KMS-11 (cell line): ENCODE measurements around the gene CANT1.

Experiments used
- H2AFZ ChIP-seq: fragments of 200-600 bp; sonication (generic); 2 replicates; pipeline ENCODE4 v1.6.1; 2016; ENCODE audit warnings: antibody characterized with exemption, mixed run types, low read depth
- H3K27ac ChIP-seq: fragments of 200-600 bp; sonication (generic); 2 replicates; pipeline ENCODE4 v1.6.1; 2016; ENCODE audit warnings: mild to moderate bottlenecking, mixed run types
- H3K27me3 ChIP-seq: fragments of 200-600 bp; sonication (generic); 2 replicates; pipeline ENCODE4 v1.6.1; 2017; ENCODE audit warnings: mild to moderate bottlenecking, low read depth, mixed run types, moderate library complexity; ENCODE audit not compliant: insufficient read depth
- H3K36me3 ChIP-seq: fragments of 200-600 bp; sonication (generic); 2 replicates; pipeline ENCODE4 v1.6.1; 2017; ENCODE audit warnings: mild to moderate bottlenecking, mixed run types; ENCODE audit not compliant: insufficient read depth
- H3K4me1 ChIP-seq: fragments of 200-600 bp; sonication (generic); 2 replicates; pipeline ENCODE4 v1.6.1; 2016; ENCODE audit warnings: mild to moderate bottlenecking, low read depth, mixed run types; ENCODE audit not compliant: poor library complexity, severe bottlenecking
- H3K4me2 ChIP-seq: fragments of 200-600 bp; sonication (generic); 2 replicates; pipeline ENCODE4 v1.7.0; 2016; ENCODE audit warnings: mild to moderate bottlenecking, mixed run types
- H3K4me3 ChIP-seq: fragments of 200-600 bp; sonication (generic); IDR thresholded peaks from 2 replicates; pipeline ENCODE4 v1.6.1; 2017; ENCODE audit warnings: low read depth, low read length, mixed read lengths; ENCODE audit not compliant: insufficient read depth
- H3K79me2 ChIP-seq: fragments of 200-600 bp; sonication (generic); 2 replicates; pipeline ENCODE4 v1.6.1; 2016; ENCODE audit warnings: low read depth, mixed run types; ENCODE audit not compliant: insufficient read depth
- H3K9ac ChIP-seq: fragments of 200-600 bp; sonication (generic); 2 replicates; pipeline ENCODE4 v1.6.1; 2016; ENCODE audit warnings: mild to moderate bottlenecking, mixed run types
- H4K20me1 ChIP-seq: fragments of 200-600 bp; sonication (generic); 2 replicates; pipeline ENCODE4 v1.6.1; 2016; ENCODE audit warnings: mild to moderate bottlenecking, mixed run types; ENCODE audit not compliant: insufficient read depth
- TF ChIP-seq, protein P1 (sequence below): fragments of 200-600 bp; sonication (generic); conservative IDR thresholded peaks from 2 replicates; pipeline ENCODE4 v1.6.1; 2017; ENCODE audit warnings: low read depth, mild to moderate bottlenecking, antibody characterized with exemption, low read length, moderate library complexity, mixed read lengths

Gene CANT1

GRCh38 chr17:78973196-78973595 lies 36.4 kb downstream of the CANT1 start:
- H3K9ac ChIP-seq, result no peak overlapping the region
- no peaks in the 10 kb centered on the region for H4K20me1 ChIP-seq
- no peaks in the 10 kb centered on the region for H3K36me3 ChIP-seq
- peaks cover 14% of the 10 kb centered on the region for H3K4me1 ChIP-seq
- H3K27me3 ChIP-seq, result no peaks in the 10 kb centered on the region
- TF ChIP-seq, protein P1, sequence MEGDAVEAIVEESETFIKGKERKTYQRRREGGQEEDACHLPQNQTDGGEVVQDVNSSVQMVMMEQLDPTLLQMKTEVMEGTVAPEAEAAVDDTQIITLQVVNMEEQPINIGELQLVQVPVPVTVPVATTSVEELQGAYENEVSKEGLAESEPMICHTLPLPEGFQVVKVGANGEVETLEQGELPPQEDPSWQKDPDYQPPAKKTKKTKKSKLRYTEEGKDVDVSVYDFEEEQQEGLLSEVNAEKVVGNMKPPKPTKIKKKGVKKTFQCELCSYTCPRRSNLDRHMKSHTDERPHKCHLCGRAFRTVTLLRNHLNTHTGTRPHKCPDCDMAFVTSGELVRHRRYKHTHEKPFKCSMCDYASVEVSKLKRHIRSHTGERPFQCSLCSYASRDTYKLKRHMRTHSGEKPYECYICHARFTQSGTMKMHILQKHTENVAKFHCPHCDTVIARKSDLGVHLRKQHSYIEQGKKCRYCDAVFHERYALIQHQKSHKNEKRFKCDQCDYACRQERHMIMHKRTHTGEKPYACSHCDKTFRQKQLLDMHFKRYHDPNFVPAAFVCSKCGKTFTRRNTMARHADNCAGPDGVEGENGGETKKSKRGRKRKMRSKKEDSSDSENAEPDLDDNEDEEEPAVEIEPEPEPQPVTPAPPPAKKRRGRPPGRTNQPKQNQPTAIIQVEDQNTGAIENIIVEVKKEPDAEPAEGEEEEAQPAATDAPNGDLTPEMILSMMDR, result no peak
- no peak overlapping the region for H3K4me3 ChIP-seq
- no peak overlapping the region for H3K27ac ChIP-seq
- H3K79me2 ChIP-seq, result no peaks in the 10 kb centered on the region
- no peak overlapping the region for H2AFZ ChIP-seq
- no peak overlapping the region for H3K4me2 ChIP-seq

DNA sequence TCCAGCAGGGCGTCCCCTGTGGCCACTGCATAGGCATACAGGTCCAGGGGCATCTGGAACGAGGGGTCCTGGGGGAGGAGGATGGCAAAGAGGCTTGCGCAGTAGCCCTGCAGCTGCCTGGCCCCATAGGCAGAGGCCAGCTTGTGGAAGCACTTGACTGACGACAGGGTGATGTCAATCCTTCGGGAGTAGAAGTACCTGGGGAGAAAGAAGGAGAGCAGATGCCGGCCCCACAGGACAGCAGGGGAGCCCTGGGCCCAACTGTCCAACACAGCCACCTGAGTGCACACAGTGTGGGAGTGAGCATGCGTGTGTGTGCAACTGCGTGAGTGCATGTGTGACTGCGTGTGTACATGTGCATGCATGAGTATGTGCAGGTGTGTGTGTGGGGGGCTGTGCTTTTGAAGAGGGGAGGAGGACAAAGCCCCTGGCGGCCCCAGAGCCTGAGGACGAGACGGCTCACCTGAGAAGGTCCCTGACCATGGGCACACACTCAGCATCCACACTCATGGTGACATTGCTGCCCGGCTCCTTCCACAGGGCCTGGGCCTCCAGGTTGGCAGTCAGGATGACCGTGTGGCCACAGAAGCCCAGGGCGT lies 37.0 kb downstream of the CANT1 start:
- Histone ChIP-seq H2AFZ (no peak overlapping the region), H3K4me3 (no peak overlapping the region), H3K4me2 (no peak overlapping the region), H3K36me3 (no peaks in the 10 kb centered on the region), H3K4me1 (peaks cover 14% of the 10 kb centered on the region), H4K20me1 (no peaks in the 10 kb centered on the region), H3K9ac (no peak overlapping the region), H3K27me3 (no peaks in the 10 kb centered on the region), H3K79me2 (no peaks in the 10 kb centered on the region), H3K27ac (no peak overlapping the region)
- TF ChIP-seq, protein P1, result no peak

DNA sequence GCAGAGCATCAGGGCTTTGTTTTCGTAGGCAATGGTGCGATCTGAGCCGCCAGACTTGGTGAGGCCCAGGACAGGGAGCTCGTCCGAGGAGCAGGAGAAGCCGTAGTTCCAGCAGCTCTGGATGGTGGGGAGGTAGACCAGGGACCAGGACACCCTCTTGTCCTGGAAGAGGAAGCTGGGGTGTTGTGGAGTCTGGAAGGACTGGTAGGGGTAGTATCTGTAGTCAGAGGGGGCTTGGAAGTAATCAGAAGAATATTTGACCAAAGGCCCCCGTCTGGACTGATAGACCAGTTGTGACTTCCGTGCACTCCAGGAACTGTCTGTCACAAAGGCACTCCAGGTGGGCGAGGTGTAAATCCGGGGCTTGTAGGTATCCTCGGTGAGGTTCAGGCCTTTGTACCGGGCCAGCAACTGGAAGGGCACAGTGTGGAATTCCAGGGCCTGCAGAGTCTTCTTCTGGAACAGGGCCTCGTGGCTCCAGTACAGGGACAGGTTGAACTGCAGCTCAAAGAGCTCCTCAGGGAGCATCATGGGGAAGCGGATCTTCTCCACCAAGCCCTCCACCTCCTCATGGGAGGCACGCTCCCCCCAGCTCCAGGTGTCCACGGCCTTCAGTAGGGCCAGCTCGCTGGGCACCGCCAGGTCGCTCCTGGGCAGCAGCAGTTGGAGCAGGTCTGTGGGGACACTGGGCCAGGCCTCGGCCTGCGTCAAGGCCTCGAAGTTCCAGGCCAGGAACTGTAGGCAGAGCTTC lies 37.6 kb downstream of the CANT1 start:
- Histone ChIP-seq H3K4me1 (peaks cover 14% of the 10 kb centered on the region), H3K4me2 (peak overlapping the region; percentile 26; the same call in 1 of the 2 replicates), H2AFZ (peak overlapping the region; percentile 89), H3K36me3 (no peaks in the 10 kb centered on the region), H3K4me3 (no peak overlapping the region), H3K79me2 (no peaks in the 10 kb centered on the region), H3K27me3 (no peaks in the 10 kb centered on the region), H3K27ac (no peak overlapping the region), H4K20me1 (no peaks in the 10 kb centered on the region), H3K9ac (no peak overlapping the region)
- TF ChIP-seq, protein P1, result no peak

- Histone ChIP-seq H3K36me3 (no peaks in the 10 kb centered on the region), H3K27me3 (no peaks in the 10 kb centered on the region), H3K9ac (no peak overlapping the region), H3K4me2 (peak overlapping the region; percentile 26; the same call in 1 of the 2 replicates), H4K20me1 (no peaks in the 10 kb centered on the region), H3K4me3 (no peak overlapping the region), H3K27ac (no peak overlapping the region), H2AFZ (peak overlapping the region; percentile 89), H3K79me2 (no peaks in the 10 kb centered on the region), H3K4me1 (peaks cover 14% of the 10 kb centered on the region)
- TF ChIP-seq, protein P1, result peak; percentile 93
Measured at GRCh38 chr17:78970834-78971755, 38.5 kb downstream of the CANT1 start.
